HL-60 (cell line): Measurements from ENCODE around the gene LIMS2.

ENCODE experiments used
- DNase-seq, 2 experiments: peaks; one replicate each; pipeline ENCODE4 v3.0.0-alpha.2; 2010 to 2020; ENCODE audit warnings: low read depth in 1 of 2, low spot score in 1 of 2
- H3K27ac ChIP-seq: fragments of 250-450 bp; sonication (Bioruptor Pico); replicated peaks from 2 replicates; pipeline ENCODE4 v1.5.1; 2020; ENCODE audit warnings: mild to moderate bottlenecking, moderate library complexity
- H3K27me3 ChIP-seq: fragments of 250-450 bp; sonication (Bioruptor Pico); 2 replicates; pipeline ENCODE4 v1.5.1; 2021; ENCODE audit warnings: mild to moderate bottlenecking, moderate library complexity; ENCODE audit not compliant: insufficient read depth, poor library complexity, severe bottlenecking
- H3K4me3 ChIP-seq: replicated peaks from 2 replicates; pipeline ENCODE4 v1.5.1; 2011; ENCODE audit warnings: mild to moderate bottlenecking, control low read depth, low read length; ENCODE audit not compliant: insufficient read depth
- CTCF ChIP-seq: IDR thresholded peaks from one replicate; pipeline ENCODE4 v1.5.1; 2011; ENCODE audit warnings: low read length, control low read depth, inconsistent platforms; ENCODE audit not compliant: insufficient read depth
- GABPA ChIP-seq: IDR thresholded peaks from 2 replicates; pipeline ENCODE4 v1.6.1; 2012; ENCODE audit warnings: low read depth
- POLR2AphosphoS5 ChIP-seq: IDR thresholded peaks from 2 replicates; pipeline ENCODE4 v1.6.1; 2012; ENCODE audit warnings: low read depth
- REST ChIP-seq: IDR thresholded peaks from 2 replicates; pipeline ENCODE4 v1.6.1; 2012; ENCODE audit warnings: low read depth; ENCODE audit not compliant: insufficient replicate concordance
- SPI1 ChIP-seq: IDR thresholded peaks from 2 replicates; pipeline ENCODE4 v1.6.1; 2012; ENCODE audit warnings: low read depth, mild to moderate bottlenecking, borderline replicate concordance

LIMS2 gene

GRCh38 chr2:127624320-127624755 is 51.0 kb downstream of the LIMS2 start:
- Histone ChIP-seq H3K27me3 (no peaks in the 10 kb centered on the region), H3K27ac (no peak overlapping the region), H3K4me3 (no peak overlapping the region)
- TF ChIP-seq GABPA (no peak), SPI1 (no peak), REST (no peak), POLR2AphosphoS5 (no peak), CTCF (no peak)
- DNase-seq: no peak

- no peak overlapping the region for H3K4me3 ChIP-seq
- no peaks in the 10 kb centered on the region for H3K27me3 ChIP-seq
- no peak for DNase-seq
- no peak overlapping the region for H3K27ac ChIP-seq
- TF ChIP-seq CTCF (no peak), REST (no peak), GABPA (no peak), POLR2AphosphoS5 (no peak), SPI1 (no peak)
Measured at GRCh38 chr2:127623388-127624319, 51.7 kb downstream of the LIMS2 start.

GRCh38 chr2:127622561-127623387 is 52.6 kb downstream of the LIMS2 start:
- Histone ChIP-seq H3K27me3 (no peaks in the 10 kb centered on the region), H3K4me3 (no peak overlapping the region), H3K27ac (no peak overlapping the region)
- no peak for DNase-seq
- TF ChIP-seq GABPA: no peak

- Histone ChIP-seq H3K27me3 (no peaks in the 10 kb centered on the region), H3K4me3 (no peak overlapping the region), H3K27ac (no peak overlapping the region)
- no peak for TF ChIP-seq POLR2AphosphoS5
- DNase-seq: no peak
Measured at GRCh38 chr2:127621981-127622431, 53.3 kb downstream of the LIMS2 start.
